ENCODE data around the gene MAPK8.

The MAPK8 gene

GRCh38 chr10:48292616-48293015, 13.9 kb upstream of the MAPK8 start:
- FAIRE-seq: no peak

- FAIRE-seq: no peak
These were observed 12.0 kb upstream of the MAPK8 start for GRCh38 chr10:48294431-48294830.

- FAIRE-seq: no peak
These were observed 9.8 kb upstream of the MAPK8 start for GRCh38 chr10:48296576-48297098.

- FAIRE-seq: no peak
These were observed 7.4 kb upstream of the MAPK8 start for GRCh38 chr10:48299066-48299465.

- FAIRE-seq: no peak
These were observed 6.8 kb upstream of the MAPK8 start for GRCh38 chr10:48299692-48300091.

- FAIRE-seq: no peak
These were observed 5.9 kb upstream of the MAPK8 start for GRCh38 chr10:48300556-48300955.

- FAIRE-seq: no peak
These were observed 3.7 kb upstream of the MAPK8 start for GRCh38 chr10:48302515-48303476.

- no peak for FAIRE-seq
These were observed 592 bp upstream of the MAPK8 start for GRCh38 chr10:48305905-48306264.

GRCh38 chr10:48306870-48307710, 613 bp downstream of the MAPK8 start:
- FAIRE-seq: no peak

- no peak for FAIRE-seq
These were observed 1.2 kb downstream of the MAPK8 start for GRCh38 chr10:48307711-48308018.

GRCh38 chr10:48309711-48310226, 3.3 kb downstream of the MAPK8 start:
- no peak for FAIRE-seq

GRCh38 chr10:48314107-48314506, 7.6 kb downstream of the MAPK8 start:
- no peak for FAIRE-seq

- FAIRE-seq: no peak
These were observed 9.8 kb downstream of the MAPK8 start for GRCh38 chr10:48316236-48316635.

GRCh38 chr10:48317321-48317990, 11.0 kb downstream of the MAPK8 start:
- FAIRE-seq: no peak

- no peak for FAIRE-seq
These were observed 15.5 kb downstream of the MAPK8 start for GRCh38 chr10:48322017-48322416.

- no peak for FAIRE-seq
These were observed 18.1 kb downstream of the MAPK8 start for GRCh38 chr10:48324580-48324979.

GRCh38 chr10:48330269-48330668, 23.8 kb downstream of the MAPK8 start:
- FAIRE-seq: no peak

GRCh38 chr10:48331436-48331835, 25.0 kb downstream of the MAPK8 start:
- FAIRE-seq: no peak

- no peak for FAIRE-seq
These were observed 25.8 kb downstream of the MAPK8 start for GRCh38 chr10:48332166-48332870.

- no peak for FAIRE-seq
These were observed 26.4 kb downstream of the MAPK8 start for GRCh38 chr10:48332871-48333216.

- no peak for FAIRE-seq
These were observed 27.4 kb downstream of the MAPK8 start for GRCh38 chr10:48333856-48334255.

- FAIRE-seq: no peak
These were observed 29.3 kb downstream of the MAPK8 start for GRCh38 chr10:48335788-48336187.
